Measurements from ENCODE around the gene FN1.

- TF ChIP-seq, protein P1, sequence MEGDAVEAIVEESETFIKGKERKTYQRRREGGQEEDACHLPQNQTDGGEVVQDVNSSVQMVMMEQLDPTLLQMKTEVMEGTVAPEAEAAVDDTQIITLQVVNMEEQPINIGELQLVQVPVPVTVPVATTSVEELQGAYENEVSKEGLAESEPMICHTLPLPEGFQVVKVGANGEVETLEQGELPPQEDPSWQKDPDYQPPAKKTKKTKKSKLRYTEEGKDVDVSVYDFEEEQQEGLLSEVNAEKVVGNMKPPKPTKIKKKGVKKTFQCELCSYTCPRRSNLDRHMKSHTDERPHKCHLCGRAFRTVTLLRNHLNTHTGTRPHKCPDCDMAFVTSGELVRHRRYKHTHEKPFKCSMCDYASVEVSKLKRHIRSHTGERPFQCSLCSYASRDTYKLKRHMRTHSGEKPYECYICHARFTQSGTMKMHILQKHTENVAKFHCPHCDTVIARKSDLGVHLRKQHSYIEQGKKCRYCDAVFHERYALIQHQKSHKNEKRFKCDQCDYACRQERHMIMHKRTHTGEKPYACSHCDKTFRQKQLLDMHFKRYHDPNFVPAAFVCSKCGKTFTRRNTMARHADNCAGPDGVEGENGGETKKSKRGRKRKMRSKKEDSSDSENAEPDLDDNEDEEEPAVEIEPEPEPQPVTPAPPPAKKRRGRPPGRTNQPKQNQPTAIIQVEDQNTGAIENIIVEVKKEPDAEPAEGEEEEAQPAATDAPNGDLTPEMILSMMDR (IDR thresholded peaks at IDR 0.05) = no peak
- TF ChIP-seq EZH2 (IDR thresholded peaks at IDR 0.05; ENCODE audit: borderline replicate concordance, insufficient read depth, low read depth, low read length, poor library complexity, severe bottlenecking) = no peak
Observed at GRCh38 chr2:215483431-215483830, 47.6 kb upstream of the FN1 start.
